Measurements from ENCODE around the gene WDR70. TPM values are rescaled to one million over a fixed set of nuclear protein-coding genes. Genes with fewer than 3 reads are reported as not detected.
A peak's percentile ranks its signal among the peaks of the same experiment; 100 is the strongest.
"Not testable (repeated sequence)": the region's sequence is repeated elsewhere in the genome, so short reads cannot be mapped to it uniquely, and the experiment has no call there.

WDR70 gene
- total RNA-seq, 1 donor from 2014 or later: 10.2 TPM

DNA sequence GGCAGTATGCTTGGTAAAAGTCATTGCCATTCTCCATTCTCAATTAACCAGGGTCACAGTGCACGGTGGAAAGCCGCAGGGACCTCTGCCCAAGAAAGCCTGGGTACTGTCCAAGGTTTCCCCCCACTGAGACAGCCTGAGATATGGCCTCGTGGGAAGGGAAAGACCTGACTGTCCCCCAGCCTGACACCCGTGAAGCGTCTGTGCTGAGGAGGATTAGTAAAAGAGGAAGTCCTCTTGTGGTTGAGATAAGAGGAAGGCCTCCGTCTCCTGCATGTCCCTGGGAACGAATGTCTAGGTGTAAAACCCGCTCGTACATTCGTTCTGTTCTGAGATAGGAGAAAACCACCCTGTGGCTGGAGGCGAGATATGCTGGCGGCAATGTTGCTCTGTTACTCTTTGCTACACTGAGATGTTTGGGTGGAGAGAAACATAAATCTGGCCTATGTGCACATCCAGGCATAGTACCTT is 293.0 kb downstream of the WDR70 start:
- DNase-seq (ENCODE audit: low spot score); ATAC-seq: not testable (repeated sequence)

DNA sequence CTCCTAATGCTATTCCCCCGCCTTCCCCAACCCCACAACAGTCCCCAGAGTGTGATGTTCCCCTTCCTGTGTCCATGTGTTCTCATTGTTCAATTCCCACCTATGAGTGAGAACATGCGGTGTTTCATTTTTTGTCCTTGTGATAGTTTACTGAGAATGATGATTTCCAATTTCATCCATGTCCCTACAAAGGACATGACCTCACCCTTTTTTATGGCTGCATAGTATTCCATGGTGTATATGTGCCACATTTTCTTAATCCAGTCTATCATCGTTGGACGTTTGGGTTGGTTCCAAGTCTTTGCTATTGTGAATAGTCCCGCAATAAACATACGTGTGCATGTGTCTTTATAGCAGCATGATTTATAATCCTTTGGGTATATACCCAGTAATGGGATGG is 295.2 kb downstream of the WDR70 start:
- not testable (repeated sequence) for DNase-seq (ENCODE audit: low spot score)

GRCh38 chr5:37679326-37679725 is 300.2 kb downstream of the WDR70 start:
- DNase-seq (ENCODE audit: low spot score); ATAC-seq: not testable (repeated sequence)

More for the DNA sequence above, 295.2 kb downstream of the WDR70 start:
- ATAC-seq: not testable (repeated sequence)

DNA sequence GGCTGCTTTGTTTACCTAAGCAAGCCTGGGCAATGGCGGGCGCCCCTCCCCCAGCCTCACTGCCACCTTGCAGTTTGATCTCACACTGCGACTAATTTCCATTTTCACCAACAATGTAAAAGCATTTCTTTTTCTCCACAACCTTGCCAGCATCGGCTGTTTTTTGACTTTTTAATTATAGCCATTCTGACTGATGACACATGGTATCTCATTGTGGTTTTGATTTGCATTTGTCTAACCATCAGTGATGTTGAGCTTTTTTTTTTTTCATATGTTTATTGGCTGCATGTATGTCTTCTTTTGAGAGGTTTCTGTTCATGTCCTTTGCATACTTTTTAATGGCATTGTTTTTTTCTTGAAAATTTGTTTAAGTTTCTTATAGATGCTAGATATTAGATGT is 300.8 kb downstream of the WDR70 start:
- not testable (repeated sequence) for ATAC-seq; DNase-seq (ENCODE audit: low spot score)

DNA sequence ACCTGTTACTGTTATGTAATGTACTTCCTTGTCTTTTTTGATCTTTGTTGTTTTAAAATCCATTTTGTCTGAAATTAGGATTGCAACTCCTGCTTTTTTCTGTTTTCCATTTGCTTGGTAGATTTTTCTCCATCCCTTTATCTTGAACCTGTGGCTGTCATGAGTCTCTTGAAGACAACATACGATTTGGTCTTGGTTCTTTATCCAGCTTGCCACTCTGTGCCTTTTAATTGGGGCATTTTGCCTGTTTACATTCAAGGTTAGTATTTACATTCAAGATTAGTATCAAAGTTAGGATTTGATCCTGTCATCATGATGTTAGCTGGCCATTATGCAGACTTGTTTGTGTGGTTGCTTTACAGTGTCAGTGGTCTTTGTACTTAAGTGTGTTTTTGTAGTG is 304.0 kb downstream of the WDR70 start:
- ATAC-seq (no peak), DNase-seq (ENCODE audit: low spot score) (no peak)

GRCh38 chr5:37685211-37685610 is 306.1 kb downstream of the WDR70 start:
- ATAC-seq (no peak), DNase-seq (ENCODE audit: low spot score) (no peak)

GRCh38 chr5:37685816-37686215 is 306.7 kb downstream of the WDR70 start:
- ATAC-seq: no peak
- no peak for DNase-seq (ENCODE audit: low spot score)

DNA sequence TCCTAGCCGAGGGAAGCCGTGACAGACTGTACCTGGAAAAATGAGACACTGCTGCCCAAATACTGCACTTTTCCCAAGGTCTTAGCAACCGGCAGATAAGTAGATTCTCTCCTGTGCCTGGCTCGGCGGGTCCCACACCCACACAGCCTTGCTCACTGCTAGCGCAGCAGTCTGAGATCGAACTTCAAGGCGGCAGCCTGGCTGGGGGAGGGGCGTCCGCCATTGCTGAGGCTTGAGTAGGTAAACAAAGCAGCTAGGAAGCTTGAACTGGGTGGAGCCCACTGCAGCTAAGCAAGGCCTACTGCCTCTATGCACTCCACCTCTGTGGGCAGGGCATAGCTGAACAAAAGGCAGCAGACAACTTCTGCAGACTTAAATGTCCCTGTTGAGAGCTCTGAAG is 309.8 kb downstream of the WDR70 start:
- not testable (repeated sequence) for DNase-seq (ENCODE audit: low spot score); ATAC-seq

- not testable (repeated sequence) for DNase-seq (ENCODE audit: low spot score); ATAC-seq
Observed at GRCh38 chr5:37694333-37694732, 315.2 kb downstream of the WDR70 start.

- ATAC-seq: no peak
Observed at GRCh38 chr5:37694867-37695266, 315.7 kb downstream of the WDR70 start.

GRCh38 chr5:37695647-37696046 is 316.5 kb downstream of the WDR70 start:
- ATAC-seq: peak; percentile 66
- no peak for DNase-seq (ENCODE audit: low spot score)

More at GRCh38 chr5:37694867-37695266, 315.7 kb downstream of the WDR70 start:
- no peak for DNase-seq (ENCODE audit: low spot score)

DNA sequence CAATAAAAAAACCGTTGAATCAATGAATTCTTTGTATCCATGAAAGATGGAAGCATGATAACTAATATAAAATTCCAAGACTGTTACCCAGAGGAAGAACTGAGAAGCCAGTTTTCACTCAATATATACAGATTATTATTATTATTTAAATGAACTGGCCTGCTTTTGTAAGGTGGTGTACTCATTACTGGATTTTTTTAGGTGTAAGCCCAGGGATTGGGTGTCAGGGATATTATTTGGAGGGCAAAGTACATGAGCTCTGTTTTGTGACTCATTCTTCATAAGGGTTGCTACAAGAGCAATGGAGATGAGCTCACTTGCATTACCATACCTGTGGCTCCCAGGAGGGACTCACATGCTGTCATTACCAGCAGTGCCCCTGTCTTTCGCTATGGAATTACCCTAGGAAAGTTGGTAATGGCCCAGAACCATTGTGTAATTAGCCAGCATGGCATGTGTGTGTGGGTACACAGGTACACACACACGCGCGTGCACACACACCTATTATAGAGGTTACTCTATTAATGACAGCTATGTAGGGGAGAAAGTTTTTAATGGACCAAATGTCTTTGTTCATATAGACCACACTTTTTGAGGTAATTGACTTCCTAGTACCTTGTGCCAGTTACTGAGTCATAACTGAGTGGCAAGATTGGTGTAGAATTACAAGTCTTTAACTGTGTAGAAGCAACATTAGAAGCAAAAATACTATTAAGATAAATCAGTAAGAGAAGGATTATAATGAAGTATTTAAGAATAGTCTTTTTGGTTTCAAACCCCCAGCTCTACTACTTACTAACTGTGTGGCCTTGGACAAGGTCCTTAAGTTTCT is 317.3 kb downstream of the WDR70 start:
- ATAC-seq (peak; percentile 30), DNase-seq (ENCODE audit: low spot score) (no peak)

DNA sequence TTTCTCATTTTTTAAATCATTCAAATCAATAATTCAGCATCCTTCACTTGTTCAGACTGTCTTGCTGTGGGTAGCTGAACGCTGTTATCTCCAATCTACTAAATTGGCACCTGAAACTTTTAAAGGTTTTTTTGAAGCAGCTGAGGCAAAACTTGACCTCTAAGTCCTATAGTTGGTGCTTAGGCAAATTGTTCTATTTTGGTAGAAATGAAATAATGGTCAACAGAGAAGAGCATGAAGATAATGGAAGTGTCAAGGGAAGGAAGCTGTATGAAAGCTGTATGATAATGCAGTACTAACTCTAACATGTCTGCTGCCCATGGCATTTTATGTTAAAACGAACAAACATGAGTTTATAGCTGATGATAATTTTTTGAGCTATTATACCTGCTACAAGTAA is 322.8 kb downstream of the WDR70 start:
- ATAC-seq: no peak
- DNase-seq (ENCODE audit: low spot score): no peak

DNA sequence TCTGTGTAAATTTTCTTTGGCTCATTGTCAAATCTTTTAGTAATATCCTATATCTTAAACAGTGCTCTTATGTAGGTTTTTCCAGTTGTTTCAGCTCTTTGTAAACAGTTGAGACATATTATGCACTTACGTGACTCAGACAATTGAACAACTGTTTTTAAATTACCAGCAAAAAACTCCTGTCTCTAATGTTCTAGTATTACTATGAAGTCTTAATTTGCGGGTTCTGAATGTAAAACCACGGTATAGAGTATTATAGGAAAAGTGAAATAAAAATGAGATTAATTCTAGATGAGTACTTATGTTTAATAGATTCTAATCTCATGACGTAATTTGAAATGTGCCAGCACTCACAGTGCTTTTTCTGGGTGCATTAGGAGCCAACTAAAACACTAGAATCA is 324.7 kb downstream of the WDR70 start:
- ATAC-seq: no peak
- no peak for DNase-seq (ENCODE audit: low spot score)

DNA sequence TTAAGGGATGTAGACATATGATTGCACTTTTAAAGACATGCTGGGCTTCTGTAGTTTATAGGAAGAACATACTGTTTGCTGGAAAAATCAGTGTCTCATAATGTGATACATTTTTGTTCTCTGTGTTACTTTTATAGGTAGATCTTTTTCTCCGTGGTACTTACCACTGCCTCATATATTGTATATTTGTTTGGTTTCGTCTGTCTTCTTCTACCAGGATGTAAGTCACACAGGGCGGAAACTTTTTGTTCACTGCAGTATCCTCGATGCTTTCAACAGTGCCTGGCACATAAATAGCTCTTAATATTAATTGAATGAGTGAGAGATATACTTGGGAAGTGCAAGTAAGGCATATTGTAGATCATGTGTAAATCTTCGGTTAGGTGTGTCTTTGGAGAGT is 325.3 kb downstream of the WDR70 start:
- no peak for ATAC-seq

DNA sequence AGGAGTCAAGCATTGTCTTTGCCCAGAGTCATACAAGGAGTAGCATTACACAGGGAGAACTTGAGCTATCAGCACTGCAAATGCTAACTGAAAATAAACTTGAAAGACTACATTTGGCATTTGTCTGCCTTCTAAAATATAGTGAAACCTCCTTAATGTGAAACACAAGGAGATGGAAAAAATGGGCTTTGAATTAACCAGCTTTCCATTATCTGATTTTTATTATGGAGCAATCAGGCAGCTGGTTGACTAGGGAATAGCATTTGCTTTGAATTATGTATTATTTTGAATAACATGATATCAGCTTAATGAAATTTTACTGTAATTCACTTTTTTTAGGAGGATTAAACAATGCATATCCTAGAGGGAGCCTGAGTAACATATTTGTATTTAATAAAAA is 329.9 kb downstream of the WDR70 start:
- DNase-seq (ENCODE audit: low spot score) (no peak), ATAC-seq (no peak)

More for the DNA sequence above, 325.3 kb downstream of the WDR70 start:
- DNase-seq (ENCODE audit: low spot score): no peak

GRCh38 chr5:37710965-37711364 is 331.8 kb downstream of the WDR70 start:
- no peak for ATAC-seq

GRCh38 chr5:37712750-37713149 is 333.6 kb downstream of the WDR70 start:
- no peak for ATAC-seq
- no peak for DNase-seq (ENCODE audit: low spot score)

More at GRCh38 chr5:37710965-37711364, 331.8 kb downstream of the WDR70 start:
- DNase-seq (ENCODE audit: low spot score): no peak

DNA sequence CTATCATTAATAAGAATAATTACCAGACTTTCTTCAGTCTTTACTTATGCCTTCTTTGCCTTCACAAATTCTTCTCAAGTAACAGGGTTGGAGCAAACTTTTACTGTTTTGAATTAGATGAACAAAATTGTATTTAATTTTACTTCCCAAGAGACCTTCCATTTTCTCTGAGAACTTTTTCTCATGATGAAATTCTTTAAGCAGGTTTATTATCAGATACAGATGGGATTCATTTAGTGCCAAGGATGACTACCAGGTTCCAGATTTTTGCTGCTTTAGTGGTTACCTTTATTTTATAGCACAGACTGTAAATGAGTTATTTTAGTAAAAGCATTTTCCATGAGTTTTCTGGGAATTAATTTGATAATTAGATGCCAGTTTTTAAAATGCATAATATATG is 335.6 kb downstream of the WDR70 start:
- DNase-seq (ENCODE audit: low spot score) (no peak), ATAC-seq (no peak)

GRCh38 chr5:37715361-37715760 is 336.2 kb downstream of the WDR70 start:
- DNase-seq (ENCODE audit: low spot score): no peak
- no peak for ATAC-seq

DNA sequence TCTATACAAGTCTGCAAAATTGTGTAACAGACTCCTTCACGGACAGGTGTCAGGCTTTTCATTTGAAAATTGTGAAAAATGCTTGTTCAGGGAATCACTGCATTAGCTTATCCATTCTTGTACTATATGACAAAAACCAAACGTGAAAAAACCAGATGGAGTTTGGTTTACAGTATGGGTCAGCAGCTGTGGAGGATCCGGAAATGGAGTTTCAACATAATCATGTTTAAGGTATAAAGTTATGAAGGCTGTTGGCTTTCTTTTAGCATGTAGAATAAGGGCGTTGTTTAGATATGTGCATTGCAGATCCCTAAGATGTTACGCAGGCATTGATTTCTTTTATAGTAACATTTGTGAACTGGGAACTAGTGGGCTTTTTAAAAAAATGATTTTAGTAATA is 336.9 kb downstream of the WDR70 start:
- DNase-seq (ENCODE audit: low spot score) (no peak), ATAC-seq (no peak)

DNA sequence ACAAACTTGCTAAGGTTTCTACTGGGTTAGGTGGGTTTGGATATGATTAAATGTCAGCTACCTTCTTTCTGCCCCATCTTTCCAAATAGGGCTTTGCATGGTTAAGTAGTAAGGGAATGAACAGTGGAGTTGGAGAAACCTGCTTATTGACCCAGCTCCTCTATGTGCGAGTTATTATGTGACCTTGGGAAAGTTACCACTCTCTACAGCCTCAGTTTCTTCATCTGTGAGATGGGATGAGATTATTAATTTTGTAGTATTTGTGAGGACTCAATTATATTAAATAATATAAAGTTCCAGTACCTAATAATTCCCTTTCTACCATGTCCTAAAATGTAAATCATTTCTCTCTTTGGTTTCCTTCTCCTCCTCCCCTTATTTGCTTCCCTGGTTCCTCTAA is 337.3 kb downstream of the WDR70 start:
- DNase-seq (ENCODE audit: low spot score): no peak
- no peak for ATAC-seq

- ATAC-seq: no peak
Observed at GRCh38 chr5:37717276-37717612, 338.1 kb downstream of the WDR70 start.

More at GRCh38 chr5:37717276-37717612, 338.1 kb downstream of the WDR70 start:
- no peak for DNase-seq (ENCODE audit: low spot score)

All from left lobe of liver (tissue), 2 donors.